Calu3 (cell line): Measurements from ENCODE around the gene DCLK1. TPM values are rescaled to one million over a fixed set of nuclear protein-coding genes. Genes with fewer than 3 reads are reported as not detected.

Experiments used
- BruUV-seq: library from RNA; stranded (reverse); fragments of 400-500 nt; replicated peaks from 2 replicates; lab custom pipeline; 2021; lab: Mats Ljungman, UMichigan
- CTCF ChIA-PET: fragments of 300-600 bp; sonication (Branson Sonifier 250); formaldehyde crosslinking; loops from one replicate; lab custom pipeline; 2022; ENCODE audit warnings: antibody characterized with exemption; lab: Charles Lee
- DNase-seq: peaks from one replicate; pipeline ENCODE4 v3.0.0; 2022
- H3K27ac Mint-ChIP-seq: one replicate; pipeline ENCODE4 v1.8.0; 2022; ENCODE audit warnings: mixed read lengths; ENCODE audit not compliant: unreplicated experiment
- H3K27me3 Mint-ChIP-seq: one replicate; pipeline ENCODE4 v1.8.0; 2022; ENCODE audit warnings: mixed read lengths; ENCODE audit not compliant: unreplicated experiment
- H3K36me3 Mint-ChIP-seq: one replicate; pipeline ENCODE4 v1.8.0; 2022; ENCODE audit warnings: mild to moderate bottlenecking, moderate library complexity, mixed read lengths; ENCODE audit not compliant: insufficient read depth, unreplicated experiment
- H3K4me1 Mint-ChIP-seq: one replicate; pipeline ENCODE4 v1.8.0; 2022; ENCODE audit warnings: mild to moderate bottlenecking, low read depth, mixed read lengths; ENCODE audit not compliant: unreplicated experiment
- H3K4me3 Mint-ChIP-seq: one replicate; pipeline ENCODE4 v1.8.0; 2022; ENCODE audit warnings: mild to moderate bottlenecking, low read depth, moderate library complexity, mixed read lengths; ENCODE audit not compliant: unreplicated experiment
- H3K9me3 Mint-ChIP-seq: one replicate; pipeline ENCODE4 v1.8.0; 2022; ENCODE audit warnings: low read depth, mixed read lengths; ENCODE audit not compliant: unreplicated experiment
- intact Hi-C: fragments of 100-400 bp; cut with micrococcal nuclease; formaldehyde crosslinking; loops from one replicate; pipeline ENCODE4 v1.10.0; 2022; ENCODE audit not compliant: unreplicated experiment
- total RNA-seq: library from RNA; stranded (reverse); gene quantifications from 2 replicates; pipeline ENCODE4 v1.2.3, GENCODE V29; 2022
- TF ChIP-seq, protein P1 (sequence below): fragments of 200-600 bp; IDR thresholded peaks from one replicate; pipeline ENCODE4 v1.8.0; 2022; ENCODE audit warnings: antibody characterized with exemption; ENCODE audit not compliant: unreplicated experiment

DCLK1 gene
- total RNA-seq, 1 experiment from 2014 or later: not detected

DNA sequence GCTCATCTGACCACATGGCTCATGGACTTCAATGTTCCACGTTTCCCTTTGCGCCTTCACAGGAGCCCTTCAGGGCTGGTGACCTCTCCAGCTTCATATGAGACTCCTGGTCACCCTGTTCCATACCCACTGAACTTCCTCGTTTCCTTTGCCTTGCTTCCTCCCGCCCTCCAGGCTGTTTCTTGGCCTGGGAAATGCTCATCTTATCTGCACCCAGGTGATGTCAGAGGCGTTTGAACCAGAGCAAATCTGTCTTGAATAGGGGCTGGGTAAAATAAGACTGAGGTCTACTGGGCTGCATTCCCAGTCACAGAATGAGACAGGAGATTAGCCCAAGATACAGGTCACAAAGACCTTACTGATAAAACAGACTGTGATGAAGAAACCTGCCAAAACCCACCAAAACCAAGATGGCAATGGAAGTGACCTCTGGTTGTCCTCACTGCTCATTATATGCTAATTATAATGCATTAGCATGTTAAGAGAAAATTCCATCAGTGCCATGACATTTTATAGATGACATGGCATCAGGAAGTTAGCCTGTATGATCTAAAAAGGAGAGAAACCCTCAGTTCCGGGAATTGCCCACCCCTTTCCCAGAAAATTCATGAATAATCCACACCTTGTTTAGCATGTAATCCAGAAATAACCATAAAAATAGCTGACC, 102.7 kb downstream of the DCLK1 start:
- TF ChIP-seq, protein P1, sequence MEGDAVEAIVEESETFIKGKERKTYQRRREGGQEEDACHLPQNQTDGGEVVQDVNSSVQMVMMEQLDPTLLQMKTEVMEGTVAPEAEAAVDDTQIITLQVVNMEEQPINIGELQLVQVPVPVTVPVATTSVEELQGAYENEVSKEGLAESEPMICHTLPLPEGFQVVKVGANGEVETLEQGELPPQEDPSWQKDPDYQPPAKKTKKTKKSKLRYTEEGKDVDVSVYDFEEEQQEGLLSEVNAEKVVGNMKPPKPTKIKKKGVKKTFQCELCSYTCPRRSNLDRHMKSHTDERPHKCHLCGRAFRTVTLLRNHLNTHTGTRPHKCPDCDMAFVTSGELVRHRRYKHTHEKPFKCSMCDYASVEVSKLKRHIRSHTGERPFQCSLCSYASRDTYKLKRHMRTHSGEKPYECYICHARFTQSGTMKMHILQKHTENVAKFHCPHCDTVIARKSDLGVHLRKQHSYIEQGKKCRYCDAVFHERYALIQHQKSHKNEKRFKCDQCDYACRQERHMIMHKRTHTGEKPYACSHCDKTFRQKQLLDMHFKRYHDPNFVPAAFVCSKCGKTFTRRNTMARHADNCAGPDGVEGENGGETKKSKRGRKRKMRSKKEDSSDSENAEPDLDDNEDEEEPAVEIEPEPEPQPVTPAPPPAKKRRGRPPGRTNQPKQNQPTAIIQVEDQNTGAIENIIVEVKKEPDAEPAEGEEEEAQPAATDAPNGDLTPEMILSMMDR: no peak
- BruUV-seq: no TSS peak
- intact Hi-C loops: no loop called here
- CTCF ChIA-PET: no interaction called here
- Mint-ChIP-seq H3K36me3 (no peaks in the 10 kb centered on the region), H3K4me3 (no peak overlapping the region), H3K27me3 (no peaks in the 10 kb centered on the region), H3K4me1 (no peaks in the 10 kb centered on the region), H3K9me3 (no peaks in the 10 kb centered on the region), H3K27ac (no peak overlapping the region)
- DNase-seq: no peak

DNA sequence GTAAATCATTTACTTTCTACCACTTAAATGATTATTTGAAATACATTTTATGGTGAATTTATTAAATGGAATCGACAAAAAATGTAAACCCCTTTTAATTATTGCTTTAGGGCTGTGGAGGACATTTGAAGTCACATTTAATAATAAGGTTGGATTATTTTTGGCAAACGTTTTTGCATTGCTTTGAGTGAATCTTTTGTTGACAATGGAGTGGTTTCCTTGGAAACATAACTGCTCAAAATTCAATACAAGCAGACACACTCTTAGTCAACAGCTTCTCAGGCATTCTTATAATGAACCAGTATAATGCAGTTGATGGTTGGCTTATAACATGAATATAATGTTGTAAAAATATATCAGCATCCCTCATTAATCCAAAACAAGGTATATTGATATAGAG, 104.7 kb downstream of the DCLK1 start:
- intact Hi-C loops: no loop called here
- peaks cover 1% of the 10 kb centered on the region for H3K9me3 Mint-ChIP-seq
- CTCF ChIA-PET: no interaction called here
- H3K27me3 Mint-ChIP-seq: no peaks in the 10 kb centered on the region
- no peaks in the 10 kb centered on the region for H3K36me3 Mint-ChIP-seq
- H3K27ac Mint-ChIP-seq: no peak overlapping the region
- no peaks in the 10 kb centered on the region for H3K4me1 Mint-ChIP-seq
- no TSS peak for BruUV-seq
- TF ChIP-seq, protein P1: no peak
- no peak for DNase-seq
- H3K4me3 Mint-ChIP-seq: no peak overlapping the region

DNA sequence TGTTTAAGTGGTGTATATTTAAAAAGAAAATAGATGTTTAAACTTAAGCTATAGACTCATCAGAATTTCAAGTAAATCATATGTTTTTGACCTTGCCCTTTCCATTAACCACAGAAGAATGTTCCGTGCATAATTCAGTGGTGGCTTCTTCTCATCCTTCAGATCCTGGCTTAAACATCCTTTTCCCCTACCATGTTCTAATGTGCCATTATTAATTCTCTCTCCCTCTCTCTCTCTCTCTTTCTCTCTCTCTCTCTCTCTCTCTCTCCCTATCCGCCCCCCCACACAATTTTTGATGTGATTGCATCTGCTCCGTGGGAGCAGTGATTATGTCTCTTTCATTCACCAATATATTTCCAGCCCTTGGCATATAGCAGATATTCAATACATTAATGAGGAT, 116.4 kb downstream of the DCLK1 start:
- H3K36me3 Mint-ChIP-seq: no peaks in the 10 kb centered on the region
- no peak overlapping the region for H3K4me3 Mint-ChIP-seq
- CTCF ChIA-PET: no interaction called here
- intact Hi-C loops: no loop called here
- no TSS peak for BruUV-seq
- H3K27me3 Mint-ChIP-seq: peaks cover 32% of the 10 kb centered on the region
- TF ChIP-seq, protein P1: no peak
- no peaks in the 10 kb centered on the region for H3K4me1 Mint-ChIP-seq
- H3K9me3 Mint-ChIP-seq: no peaks in the 10 kb centered on the region
- H3K27ac Mint-ChIP-seq: no peak overlapping the region
- DNase-seq: no peak

- TF ChIP-seq, protein P1: no peak
- Mint-ChIP-seq H3K4me3 (no peak overlapping the region), H3K9me3 (no peaks in the 10 kb centered on the region), H3K27me3 (no peaks in the 10 kb centered on the region), H3K27ac (no peak overlapping the region), H3K4me1 (no peaks in the 10 kb centered on the region), H3K36me3 (no peaks in the 10 kb centered on the region)
- BruUV-seq: no TSS peak
- intact Hi-C loops: no loop called here
- CTCF ChIA-PET: no interaction called here
- DNase-seq: no peak
These were observed 124.1 kb downstream of the DCLK1 start for GRCh38 chr13:36006894-36007675.
